Breast epithelium (tissue), 4 donors: ENCODE measurements around the gene SLC35D1. TPM values are rescaled to one million over a fixed set of nuclear protein-coding genes. Genes with fewer than 3 reads are reported as not detected.

ENCODE experiments used
- DNase-seq, 2 donors: peaks; one replicate each; pipeline ENCODE4 v3.0.0-alpha.2; 2019; ENCODE audit warnings: low spot score in 2 of 2
- H3K27ac ChIP-seq, 2 donors: fragments of 200-600 bp; sonication (generic) in 1 of 2; one replicate each; pipeline ENCODE4 v1.5.1; 2016 to 2019; ENCODE audit warnings: mild to moderate bottlenecking in 1 of 2
- H3K27me3 ChIP-seq, 2 donors: fragments of 200-600 bp; sonication (generic) in 1 of 2; one replicate each; pipeline versions ENCODE4 v1.5.1 to v1.6.0; 2017 to 2019; ENCODE audit warnings: control low read depth in 1 of 2, mild to moderate bottlenecking in 1 of 2
- H3K36me3 ChIP-seq: fragments of 200-600 bp; one replicate; pipeline ENCODE4 v1.5.1; 2019
- H3K4me1 ChIP-seq, 2 donors: fragments of 200-600 bp; sonication (generic); one replicate each; pipeline ENCODE4 v1.5.1; 2016 to 2019; ENCODE audit warnings: control low read depth in 1 of 2
- H3K4me3 ChIP-seq, 3 donors: fragments of 200-600 bp; sonication (generic); 1 replicate in 2 of 3; 2 replicates in 1 of 3; pipeline ENCODE4 v1.5.1; 2016 to 2019; ENCODE audit warnings: mild to moderate bottlenecking in 3 of 3, moderate library complexity in 2 of 3
- H3K9me3 ChIP-seq, 2 donors: fragments of 200-600 bp; sonication (generic) in 1 of 2; one replicate each; pipeline ENCODE4 v1.5.1; 2016 to 2019; ENCODE audit warnings: control low read depth in 1 of 2
- POLR2A ChIP-seq: fragments of 450-650 bp; IDR thresholded peaks from one replicate; pipeline ENCODE4 v1.6.1; 2016; ENCODE audit warnings: antibody characterized with exemption, mild to moderate bottlenecking, moderate library complexity
- POLR2AphosphoS5 ChIP-seq, 3 donors: sonication (generic); formaldehyde crosslinking; IDR thresholded peaks; one replicate each; pipeline ENCODE4 v1.6.1; 2017; ENCODE audit warnings: antibody characterized with exemption in 3 of 3
- intact Hi-C: fragments of 100-400 bp; cut with DNase I; formaldehyde crosslinking; loops from one replicate; pipeline ENCODE4 v1.15.1; 2023; ENCODE audit warnings: low total_unique reads
- total RNA-seq, 3 donors: library from RNA; depleted of rRNA; stranded (reverse); fragments of >200 nt; gene quantifications; one replicate each; pipeline ENCODE4 v1.1.0, GENCODE V29; 2016
- TF ChIP-seq, protein P1 (sequence below), 3 donors: fragments of 450-650 bp; IDR thresholded peaks; one replicate each; pipeline ENCODE4 v1.5.1; 2016 to 2017; ENCODE audit warnings: antibody characterized with exemption in 3 of 3, mild to moderate bottlenecking in 3 of 3, moderate library complexity in 3 of 3

The SLC35D1 gene
- total RNA-seq, 3 donors from 2014 or later, result 10.8 to 16.0 (median 11.5) TPM

DNA sequence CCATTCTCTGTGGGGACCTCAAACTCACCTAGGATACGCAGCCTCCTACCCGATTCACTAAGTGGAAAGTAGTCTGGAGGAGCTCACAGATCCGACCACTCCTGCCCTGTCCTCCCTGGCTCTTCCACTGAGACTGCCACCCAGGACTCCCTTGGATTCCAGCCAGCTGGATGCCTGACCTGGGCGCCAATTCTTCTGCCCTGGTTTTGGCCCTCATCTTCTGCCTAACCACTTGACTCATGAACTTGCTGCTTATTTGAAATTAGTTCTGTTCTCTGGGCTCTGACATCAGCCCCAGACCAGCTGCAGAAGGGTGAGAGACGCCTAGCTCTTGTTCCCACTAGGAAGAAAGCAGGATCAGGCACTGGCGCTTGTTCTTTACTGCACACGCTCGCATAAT is 48.9 kb downstream of the SLC35D1 start:
- no peak for DNase-seq
- Histone ChIP-seq H3K27ac (no peak overlapping the region), H3K4me1 (no peaks in the 10 kb centered on the region), H3K27me3 (no peaks in the 10 kb centered on the region), H3K4me3 (no peak overlapping the region), H3K9me3 (no peaks in the 10 kb centered on the region), H3K36me3 (no peaks in the 10 kb centered on the region)
- TF ChIP-seq POLR2AphosphoS5 (IDR thresholded peaks at IDR 0.05), result no peak
- TF ChIP-seq, protein P1, sequence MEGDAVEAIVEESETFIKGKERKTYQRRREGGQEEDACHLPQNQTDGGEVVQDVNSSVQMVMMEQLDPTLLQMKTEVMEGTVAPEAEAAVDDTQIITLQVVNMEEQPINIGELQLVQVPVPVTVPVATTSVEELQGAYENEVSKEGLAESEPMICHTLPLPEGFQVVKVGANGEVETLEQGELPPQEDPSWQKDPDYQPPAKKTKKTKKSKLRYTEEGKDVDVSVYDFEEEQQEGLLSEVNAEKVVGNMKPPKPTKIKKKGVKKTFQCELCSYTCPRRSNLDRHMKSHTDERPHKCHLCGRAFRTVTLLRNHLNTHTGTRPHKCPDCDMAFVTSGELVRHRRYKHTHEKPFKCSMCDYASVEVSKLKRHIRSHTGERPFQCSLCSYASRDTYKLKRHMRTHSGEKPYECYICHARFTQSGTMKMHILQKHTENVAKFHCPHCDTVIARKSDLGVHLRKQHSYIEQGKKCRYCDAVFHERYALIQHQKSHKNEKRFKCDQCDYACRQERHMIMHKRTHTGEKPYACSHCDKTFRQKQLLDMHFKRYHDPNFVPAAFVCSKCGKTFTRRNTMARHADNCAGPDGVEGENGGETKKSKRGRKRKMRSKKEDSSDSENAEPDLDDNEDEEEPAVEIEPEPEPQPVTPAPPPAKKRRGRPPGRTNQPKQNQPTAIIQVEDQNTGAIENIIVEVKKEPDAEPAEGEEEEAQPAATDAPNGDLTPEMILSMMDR (IDR thresholded peaks at IDR 0.05), result no peak
- TF ChIP-seq POLR2A, result no peak
- intact Hi-C loops, result no loop called here

DNA sequence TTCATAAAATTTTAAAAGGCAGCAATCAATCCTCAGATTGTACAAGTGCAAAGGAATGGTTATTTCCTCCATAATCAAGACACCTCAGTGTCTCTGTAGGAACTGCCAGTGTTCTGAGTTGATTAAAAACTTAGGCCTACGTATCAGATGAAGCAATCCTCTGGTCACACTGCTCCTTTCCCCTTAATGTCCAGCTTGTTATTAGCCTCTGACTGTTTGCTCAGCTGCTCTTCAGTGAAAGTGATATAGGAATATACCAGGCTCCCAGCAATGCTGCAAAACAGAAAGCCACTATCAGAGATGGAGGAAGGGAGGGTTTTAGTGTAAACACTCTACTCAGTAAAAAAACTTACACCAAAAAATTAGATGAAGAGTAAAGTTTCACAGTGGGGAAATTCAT is 49.8 kb downstream of the SLC35D1 start:
- H3K4me3 ChIP-seq, result no peak overlapping the region
- H3K4me1 ChIP-seq, result no peaks in the 10 kb centered on the region
- no peak for DNase-seq
- H3K27me3 ChIP-seq, result no peaks in the 10 kb centered on the region
- H3K36me3 ChIP-seq, result no peaks in the 10 kb centered on the region
- no peak overlapping the region for H3K27ac ChIP-seq
- TF ChIP-seq, protein P1 (IDR thresholded peaks at IDR 0.05), result no peak
- TF ChIP-seq POLR2A, result no peak
- TF ChIP-seq POLR2AphosphoS5 (IDR thresholded peaks at IDR 0.05), result no peak
- intact Hi-C loops, result no loop called here
- H3K9me3 ChIP-seq, result no peaks in the 10 kb centered on the region

DNA sequence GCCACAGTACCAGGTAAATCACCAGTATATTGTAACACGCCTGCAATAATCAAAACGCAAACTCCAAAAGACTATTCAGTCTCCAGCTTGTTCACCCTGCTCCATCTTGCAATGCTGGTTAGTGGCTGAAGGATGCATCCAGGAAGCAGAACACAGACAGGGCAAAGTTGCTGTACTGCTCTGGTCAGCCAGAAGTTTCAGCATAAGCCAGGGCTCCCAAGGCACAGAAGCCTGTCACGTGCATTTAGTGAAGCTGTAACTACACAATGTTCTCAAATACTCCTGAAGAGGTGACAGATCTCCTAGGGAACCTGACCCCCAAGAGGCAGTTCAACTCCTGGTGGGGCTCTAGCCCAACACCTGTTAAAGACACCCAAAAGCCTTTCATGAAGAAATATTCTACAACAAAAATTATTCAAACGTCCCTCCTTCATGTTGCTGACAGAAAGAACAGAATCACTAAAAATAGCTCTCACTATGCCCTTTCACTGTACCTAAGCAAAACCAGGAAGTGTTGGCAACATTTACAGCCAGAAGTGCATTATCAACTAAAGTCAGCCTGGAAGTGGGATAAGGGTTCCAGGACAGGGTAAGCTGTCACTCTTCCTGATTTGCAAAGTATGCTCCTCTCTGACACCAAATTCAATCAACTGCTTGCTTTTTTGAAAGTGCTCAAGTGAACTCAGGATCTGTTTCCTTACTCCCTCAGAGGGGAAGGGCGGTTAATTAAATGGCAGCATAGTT is 52.1 kb downstream of the SLC35D1 start:
- no peak for TF ChIP-seq POLR2A
- TF ChIP-seq, protein P1 (IDR thresholded peaks at IDR 0.05), result no peak
- no peak for TF ChIP-seq POLR2AphosphoS5 (IDR thresholded peaks at IDR 0.05)
- Histone ChIP-seq H3K4me1 (no peaks in the 10 kb centered on the region), H3K27ac (no peak overlapping the region), H3K36me3 (no peaks in the 10 kb centered on the region), H3K9me3 (no peaks in the 10 kb centered on the region), H3K4me3 (no peak overlapping the region), H3K27me3 (no peaks in the 10 kb centered on the region)
- no peak for DNase-seq
- intact Hi-C loops, result no loop called here

DNA sequence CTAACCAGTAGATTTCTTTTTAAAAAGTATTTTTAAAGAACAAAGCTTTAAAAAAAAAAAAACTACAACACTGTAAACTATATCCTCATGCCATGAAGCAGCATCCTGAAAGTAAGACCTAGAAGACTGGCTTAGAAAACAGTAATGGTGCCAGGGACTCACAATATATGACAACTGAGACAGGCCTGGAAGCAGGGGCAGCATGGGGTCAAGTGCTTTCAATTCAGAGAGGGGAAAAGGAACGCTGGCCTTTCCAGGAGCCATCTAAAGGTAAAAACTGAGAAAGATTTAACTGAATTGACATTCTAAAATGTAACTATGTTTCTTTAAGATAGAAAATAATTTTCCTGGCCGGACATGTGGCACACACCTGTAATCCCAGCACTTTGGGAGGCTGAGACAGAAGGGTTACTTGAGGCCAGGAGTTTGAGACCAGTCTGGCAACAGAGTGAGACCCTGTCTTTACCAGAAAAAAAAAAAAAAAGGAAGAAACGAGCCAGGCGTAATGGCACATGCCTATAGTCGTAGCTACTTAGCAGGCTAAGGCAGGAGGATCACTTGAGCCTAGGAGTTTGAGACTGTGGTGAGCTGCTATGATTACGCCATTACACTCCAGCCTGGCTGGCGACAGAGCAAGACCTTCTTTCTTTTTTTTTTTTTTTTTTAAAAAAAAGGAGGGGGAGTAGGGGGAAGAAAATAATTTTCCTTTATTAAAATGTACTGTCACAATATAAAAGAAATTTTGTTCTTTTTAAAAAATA is 54.1 kb downstream of the SLC35D1 start:
- Histone ChIP-seq H3K4me1 (no peaks in the 10 kb centered on the region), H3K27me3 (no peaks in the 10 kb centered on the region), H3K36me3 (no peaks in the 10 kb centered on the region), H3K9me3 (no peaks in the 10 kb centered on the region), H3K4me3 (no peak overlapping the region), H3K27ac (no peak overlapping the region)
- DNase-seq, result no peak
- TF ChIP-seq POLR2AphosphoS5 (IDR thresholded peaks at IDR 0.05) (no peak), POLR2A (no peak)
- TF ChIP-seq, protein P1 (IDR thresholded peaks at IDR 0.05), result no peak
- intact Hi-C loops, result no loop called here

DNA sequence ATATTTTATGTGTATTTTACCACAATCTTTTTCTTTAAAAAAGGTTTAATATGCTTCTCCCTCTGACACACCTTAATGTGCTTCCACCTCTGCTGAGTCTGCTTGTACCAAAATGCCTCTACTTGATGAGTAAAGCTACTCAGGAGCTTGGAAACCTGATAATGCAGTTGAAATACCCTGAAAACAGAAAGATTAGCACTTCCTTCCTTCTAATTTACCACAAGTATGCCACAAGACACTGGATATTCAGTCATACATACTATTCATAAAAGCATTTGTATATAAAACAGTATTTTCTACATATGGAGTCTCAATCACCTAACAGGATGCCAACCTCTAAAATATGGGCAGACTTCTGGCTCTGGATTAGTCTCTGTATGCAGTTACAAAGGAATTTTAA is 55.0 kb downstream of the SLC35D1 start:
- no peaks in the 10 kb centered on the region for H3K36me3 ChIP-seq
- no peaks in the 10 kb centered on the region for H3K4me1 ChIP-seq
- no peak overlapping the region for H3K27ac ChIP-seq
- TF ChIP-seq POLR2AphosphoS5 (IDR thresholded peaks at IDR 0.05) (no peak), POLR2A (no peak)
- TF ChIP-seq, protein P1 (IDR thresholded peaks at IDR 0.05), result no peak
- H3K27me3 ChIP-seq, result no peaks in the 10 kb centered on the region
- intact Hi-C loops, result no loop called here
- DNase-seq, result no peak
- no peak overlapping the region for H3K4me3 ChIP-seq
- no peaks in the 10 kb centered on the region for H3K9me3 ChIP-seq
